GM12878 (cell line): ENCODE results near the gene NFATC1. TPM values are rescaled to one million over a fixed set of nuclear protein-coding genes. Genes with fewer than 3 reads are reported as not detected.

Experiments
- ATAC-seq: fragments of 200-7000 bp; cut with Tn5 transposase; 3 replicates; pipeline ENCODE4 v1.9.1; 2020; ENCODE audit warnings: mild to moderate bottlenecking, moderate library complexity
- BruUV-seq: library from RNA; stranded (reverse); fragments of 400-500 nt; replicated peaks from 2 replicates; lab custom pipeline; 2021; lab: Mats Ljungman, UMichigan
- CTCF ChIA-PET: fragments of 300-600 bp; sonication (Branson Sonifier 250); formaldehyde crosslinking; extraction: SDS; loops from one replicate; lab custom pipeline; 2021; ENCODE audit warnings: inconsistent platforms; lab: Yijun Ruan, JAX
- POLR2A ChIA-PET: fragments of 350-600 bp; formaldehyde crosslinking; extraction: SDS; loops from one replicate; lab custom pipeline; 2021; ENCODE audit warnings: inconsistent platforms; lab: Charles Lee
- RAD21 ChIA-PET: fragments of 300-600 bp; sonication (Branson Sonifier 250); formaldehyde crosslinking; loops from one replicate; lab custom pipeline; 2023; ENCODE audit warnings: antibody characterized with exemption; ENCODE audit not compliant: unreplicated experiment; lab: Charles Lee
- SMC1A ChIA-PET: fragments of 300-600 bp; sonication (Branson Sonifier 250); formaldehyde crosslinking; loops from one replicate; lab custom pipeline; 2023; ENCODE audit not compliant: unreplicated experiment, uncharacterized antibody; lab: Charles Lee
- DNase-seq: peaks from one replicate; pipeline ENCODE4 v3.0.0-alpha.2; 2011; ENCODE audit warnings: low read depth, low spot score
- FAIRE-seq: peaks from 3 replicates; lab custom pipeline; 2011; peaks lifted over from hg19 to GRCh38; lab: Jason Lieb, UNC
- H2AFZ ChIP-seq: 2 replicates; pipeline ENCODE4 v1.6.0; 2011; ENCODE audit warnings: low read depth, low read length, control low read depth; ENCODE audit not compliant: control insufficient read depth
- H3K27ac ChIP-seq: 2 replicates; pipeline ENCODE4 v1.5.1; 2011; ENCODE audit warnings: control low read depth; ENCODE audit not compliant: control insufficient read depth, insufficient read depth
- H3K27me3 ChIP-seq, 2 experiments: replicated peaks in 1 of 2; 2 replicates each; pipeline versions ENCODE4 v1.6.0 to v1.6.1; 2011; ENCODE audit warnings: low read length in 1 of 2; ENCODE audit not compliant: control insufficient read depth in 2 of 2, insufficient read depth in 2 of 2
- H3K36me3 ChIP-seq, 2 experiments: 2 replicates each; pipeline ENCODE4 v1.5.1; 2011; ENCODE audit warnings: low read length in 1 of 2; ENCODE audit not compliant: control insufficient read depth in 2 of 2, insufficient read depth in 2 of 2
- H3K4me1 ChIP-seq: 2 replicates; pipeline ENCODE4 v1.6.1; 2011; ENCODE audit warnings: mild to moderate bottlenecking, low read length, moderate library complexity, mixed read lengths; ENCODE audit not compliant: control insufficient read depth, insufficient read depth
- H3K4me2 ChIP-seq: 2 replicates; pipeline ENCODE4 v1.6.0; 2011; ENCODE audit warnings: control low read depth; ENCODE audit not compliant: control insufficient read depth, insufficient read depth
- H3K4me3 ChIP-seq: fragments of 200-600 bp; sonication (generic); 2 replicates; pipeline ENCODE4 v1.5.1; 2016
- H3K79me2 ChIP-seq: 2 replicates; pipeline ENCODE4 v1.6.0; 2011; ENCODE audit warnings: low read length; ENCODE audit not compliant: control insufficient read depth, insufficient read depth
- H3K9ac ChIP-seq: 2 replicates; pipeline ENCODE4 v1.8.0; 2011; ENCODE audit warnings: low read length, control low read depth, mixed read lengths; ENCODE audit not compliant: control insufficient read depth, insufficient read depth
- H3K9me3 ChIP-seq: replicated peaks from 3 replicates; pipeline ENCODE4 v1.5.1; 2011; ENCODE audit warnings: mild to moderate bottlenecking, low read length; ENCODE audit not compliant: control insufficient read depth, insufficient read depth
- H4K20me1 ChIP-seq: 2 replicates; pipeline ENCODE4 v1.6.0; 2011; ENCODE audit not compliant: control insufficient read depth, insufficient read depth
- BACH1 ChIP-seq: fragments of 450-650 bp; IDR thresholded peaks from 2 replicates; pipeline ENCODE4 v1.6.1; 2017; ENCODE audit warnings: mild to moderate bottlenecking, borderline replicate concordance
- GABPA ChIP-seq: IDR thresholded peaks from 2 replicates; pipeline ENCODE4 v1.6.1; 2014; ENCODE audit warnings: antibody characterized with exemption, low read depth, mild to moderate bottlenecking, inconsistent platforms
- MTA3 ChIP-seq: IDR thresholded peaks from 2 replicates; pipeline ENCODE4 v1.6.1; 2012; ENCODE audit warnings: low read length, inconsistent platforms, borderline replicate concordance
- NR2C1 ChIP-seq: fragments of 450-650 bp; IDR thresholded peaks from 2 replicates; pipeline ENCODE4 v1.6.1; 2017; ENCODE audit warnings: antibody characterized with exemption, mild to moderate bottlenecking, moderate library complexity
- RFX5 ChIP-seq: IDR thresholded peaks from 2 replicates; pipeline ENCODE4 v1.6.1; 2011; ENCODE audit warnings: low read depth, low read length, improper control_type of control experiment
- ZBED1 ChIP-seq: IDR thresholded peaks from 2 replicates; pipeline ENCODE4 v1.6.1; 2016; ENCODE audit warnings: borderline replicate concordance
- WGBS: methylation state at CpG from one replicate; pipeline ENCODE4 v1.1.6; 2016; ENCODE audit warnings: low lambda C conversion rate; ENCODE audit not compliant: insufficient replicate concordance, insufficient coverage; ENCODE audit errors: missing lambda C conversion rate; 5-methylcytosine and 5-hydroxymethylcytosine counted together
- in situ Hi-C: fragments of 300-500 bp; cut with MboI; formaldehyde crosslinking; loops from 9 replicates; pipeline ENCODE4 v1.14.3; 2018; ENCODE audit warnings: mixed read lengths
- intact Hi-C: fragments of 100-400 bp; cut with micrococcal nuclease; formaldehyde crosslinking; loops from one replicate; pipeline ENCODE4 v1.14.2; 2022; ENCODE audit not compliant: unreplicated experiment
- polyA plus RNA-seq, 11 experiments: library from polyadenylated mRNA; depleted of rRNA in 4 of 11; unstranded in 6 of 11; stranded (reverse) in 5 of 11; fragments of >200 nt; fragmentation: Nextera tagmentation in 4 of 11; fragmentation: Illumina TruSeq in 1 of 11; extraction: Ambion mirVana in 4 of 11; extraction: Trizol in 1 of 11; gene quantifications; 1 replicate in 1 of 11; 2 replicates in 10 of 11; pipeline versions ENCODE4 v1.2.1 to v1.2.3, GENCODE V29; 2011 to 2016; ENCODE audit warnings: inconsistent platforms in 2 of 11, missing spikeins in 2 of 11, low read depth in 1 of 11
- total RNA-seq, 4 experiments: library from RNA; depleted of rRNA in 3 of 4; stranded (reverse); fragments of >200 nt in 3 of 4; fragmentation: Illumina TruSeq in 1 of 4; extraction: Trizol in 1 of 4; gene quantifications; 2 replicates each; pipeline versions ENCODE4 v1.2.1 to v1.2.3, GENCODE V29; 2013 to 2021
- TF ChIP-seq, protein P1 (sequence below): fragments of 150-350 bp; IDR thresholded peaks from 2 replicates; pipeline ENCODE4 v1.6.1; 2016; ENCODE audit warnings: low read depth, low read length
- TF ChIP-seq, protein P2 (sequence below): fragments of 150-350 bp; IDR thresholded peaks from 2 replicates; pipeline ENCODE4 v1.6.1; 2014; ENCODE audit warnings: mild to moderate bottlenecking, low read depth, low read length

NFATC1 gene
- total and polyA plus RNA-seq, 10 of the 15 experiments (the other 5 are each of a cell fraction or from before 2014, with no cell fraction given): 0.84 to 20.8 (median 5.1) TPM

DNA sequence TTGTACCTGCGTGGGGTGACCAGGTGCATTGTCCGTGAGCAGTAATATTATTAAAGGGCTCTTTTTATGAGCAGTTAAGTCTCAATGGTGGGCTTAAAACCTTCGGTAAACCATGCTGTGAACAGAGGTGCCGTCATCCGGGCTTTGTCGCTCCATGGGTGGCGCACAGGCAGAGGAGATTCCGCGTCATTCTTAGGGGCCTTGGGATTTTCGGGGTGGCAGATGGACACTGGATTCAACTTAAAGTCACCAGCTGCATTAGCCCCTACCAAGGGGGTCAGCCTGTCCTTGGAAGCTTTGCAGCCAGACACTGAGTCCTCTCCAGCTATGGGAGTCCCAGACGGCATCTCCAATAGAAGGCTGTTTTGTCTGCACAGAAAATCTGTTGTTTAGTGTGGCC lies 107.7 kb downstream of the NFATC1 start:
- no peaks in the 10 kb centered on the region for H3K27me3 ChIP-seq
- POLR2A ChIA-PET: no interaction called here
- BruUV-seq: no TSS peak
- SMC1A ChIA-PET: no interaction called here
- ATAC-seq (no peak), FAIRE-seq (no peak), DNase-seq (no peak)
- intact Hi-C loops (no loop called here), in situ Hi-C loops (loop anchor here (5.0 kb wide), 1 partner anchor 36 kb away; no protein-coding TSS in a partner anchor)
- no peak overlapping the region for H3K4me3 ChIP-seq
- RAD21 ChIA-PET: interaction anchor here (1.8 kb wide), 1 partner anchor 20 kb away, joined by 5 read pairs; no protein-coding TSS in a partner anchor
- TF ChIP-seq, protein P1, sequence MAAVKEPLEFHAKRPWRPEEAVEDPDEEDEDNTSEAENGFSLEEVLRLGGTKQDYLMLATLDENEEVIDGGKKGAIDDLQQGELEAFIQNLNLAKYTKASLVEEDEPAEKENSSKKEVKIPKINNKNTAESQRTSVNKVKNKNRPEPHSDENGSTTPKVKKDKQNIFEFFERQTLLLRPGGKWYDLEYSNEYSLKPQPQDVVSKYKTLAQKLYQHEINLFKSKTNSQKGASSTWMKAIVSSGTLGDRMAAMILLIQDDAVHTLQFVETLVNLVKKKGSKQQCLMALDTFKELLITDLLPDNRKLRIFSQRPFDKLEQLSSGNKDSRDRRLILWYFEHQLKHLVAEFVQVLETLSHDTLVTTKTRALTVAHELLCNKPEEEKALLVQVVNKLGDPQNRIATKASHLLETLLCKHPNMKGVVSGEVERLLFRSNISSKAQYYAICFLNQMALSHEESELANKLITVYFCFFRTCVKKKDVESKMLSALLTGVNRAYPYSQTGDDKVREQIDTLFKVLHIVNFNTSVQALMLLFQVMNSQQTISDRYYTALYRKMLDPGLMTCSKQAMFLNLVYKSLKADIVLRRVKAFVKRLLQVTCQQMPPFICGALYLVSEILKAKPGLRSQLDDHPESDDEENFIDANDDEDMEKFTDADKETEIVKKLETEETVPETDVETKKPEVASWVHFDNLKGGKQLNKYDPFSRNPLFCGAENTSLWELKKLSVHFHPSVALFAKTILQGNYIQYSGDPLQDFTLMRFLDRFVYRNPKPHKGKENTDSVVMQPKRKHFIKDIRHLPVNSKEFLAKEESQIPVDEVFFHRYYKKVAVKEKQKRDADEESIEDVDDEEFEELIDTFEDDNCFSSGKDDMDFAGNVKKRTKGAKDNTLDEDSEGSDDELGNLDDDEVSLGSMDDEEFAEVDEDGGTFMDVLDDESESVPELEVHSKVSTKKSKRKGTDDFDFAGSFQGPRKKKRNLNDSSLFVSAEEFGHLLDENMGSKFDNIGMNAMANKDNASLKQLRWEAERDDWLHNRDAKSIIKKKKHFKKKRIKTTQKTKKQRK: no peak
- TF ChIP-seq NR2C1: no peak
- no peak for TF ChIP-seq MTA3
- TF ChIP-seq, protein P2, sequence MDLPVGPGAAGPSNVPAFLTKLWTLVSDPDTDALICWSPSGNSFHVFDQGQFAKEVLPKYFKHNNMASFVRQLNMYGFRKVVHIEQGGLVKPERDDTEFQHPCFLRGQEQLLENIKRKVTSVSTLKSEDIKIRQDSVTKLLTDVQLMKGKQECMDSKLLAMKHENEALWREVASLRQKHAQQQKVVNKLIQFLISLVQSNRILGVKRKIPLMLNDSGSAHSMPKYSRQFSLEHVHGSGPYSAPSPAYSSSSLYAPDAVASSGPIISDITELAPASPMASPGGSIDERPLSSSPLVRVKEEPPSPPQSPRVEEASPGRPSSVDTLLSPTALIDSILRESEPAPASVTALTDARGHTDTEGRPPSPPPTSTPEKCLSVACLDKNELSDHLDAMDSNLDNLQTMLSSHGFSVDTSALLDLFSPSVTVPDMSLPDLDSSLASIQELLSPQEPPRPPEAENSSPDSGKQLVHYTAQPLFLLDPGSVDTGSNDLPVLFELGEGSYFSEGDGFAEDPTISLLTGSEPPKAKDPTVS: no peak
- TF ChIP-seq RFX5: no peak
- no peak for TF ChIP-seq GABPA
- TF ChIP-seq BACH1: no peak
- TF ChIP-seq ZBED1: no peak
- CTCF ChIA-PET: no interaction called here
- 85% methylated on average over 11 of the region's 11 CpGs for WGBS
- H3K4me2 ChIP-seq: no peak overlapping the region
- no peaks in the 10 kb centered on the region for H3K36me3 ChIP-seq
- no peak overlapping the region for H3K9ac ChIP-seq
- no peak overlapping the region for H2AFZ ChIP-seq
- peaks cover 12% of the 10 kb centered on the region for H3K9me3 ChIP-seq
- H4K20me1 ChIP-seq: no peaks in the 10 kb centered on the region
- H3K4me1 ChIP-seq: peaks cover 24% of the 10 kb centered on the region
- H3K27ac ChIP-seq: no peak overlapping the region
- no peaks in the 10 kb centered on the region for H3K79me2 ChIP-seq
